ENCODE results near the gene OSER1. TPM values are rescaled to one million over a fixed set of nuclear protein-coding genes. Genes with fewer than 3 reads are reported as not detected.

Gene OSER1
- total and polyA plus RNA-seq, 2 donors = 28.4 to 56.7 TPM

DNA sequence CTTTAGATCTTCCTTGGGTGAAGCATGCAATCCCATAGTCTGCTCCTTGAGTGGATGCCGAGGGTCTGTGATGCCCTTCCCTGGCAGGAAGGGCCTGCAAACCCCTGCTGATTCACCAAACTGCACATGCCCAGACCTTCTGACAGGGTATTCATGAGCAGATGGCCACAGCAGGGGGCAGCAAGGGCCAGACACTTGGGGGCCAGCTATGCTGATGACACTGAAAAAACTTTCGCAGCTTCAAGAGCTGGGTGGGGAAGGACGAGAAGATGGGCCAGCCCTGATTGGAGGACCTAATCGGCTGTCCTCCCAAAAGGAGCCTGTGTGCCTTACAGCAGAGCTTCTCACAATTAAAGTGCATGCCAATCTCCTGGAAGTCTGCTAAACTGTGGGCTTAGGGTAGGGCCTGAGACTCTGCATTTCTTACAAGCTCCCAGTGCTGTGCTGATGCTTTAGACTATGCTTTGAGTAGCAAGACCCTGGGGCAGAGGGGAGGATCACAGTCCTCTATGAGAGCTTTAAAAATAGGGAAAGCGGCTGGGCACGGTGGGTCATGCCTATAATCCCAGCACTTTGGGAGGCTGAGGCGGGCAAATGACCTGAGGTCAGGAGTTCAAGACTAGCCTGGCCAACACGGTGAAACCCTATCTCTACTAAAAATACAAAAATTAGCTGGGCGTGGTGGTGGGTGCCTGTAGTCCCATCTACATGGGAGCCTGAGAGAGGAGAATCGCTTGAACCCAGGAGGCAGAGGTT, 21.3 kb upstream of the OSER1 start:
- H3K27me3 ChIP-seq (ENCODE audit: control insufficient read depth in 2 of 2, insufficient read depth in 1 of 2, low read length in 1 of 2) = peaks cover 0 to 3% of the 10 kb centered on the region in 2 donors
- no peaks in the 10 kb centered on the region for H3K4me1 ChIP-seq (ENCODE audit: control insufficient read depth in 2 of 2, insufficient read depth in 2 of 2, low read length in 2 of 2)
- DNase-seq (ENCODE audit: low read depth in 6 of 9, low spot score in 9 of 9) = no peak
- H3K4me3 ChIP-seq (ENCODE audit: low read length in 2 of 2) = no peak overlapping the region
- no peak overlapping the region for H3K27ac ChIP-seq (ENCODE audit: low read depth in 1 of 2, low read length in 1 of 2)
- peaks cover 0 to 1% of the 10 kb centered on the region in 2 donors for H3K9me3 ChIP-seq (ENCODE audit: control insufficient read depth in 2 of 2, insufficient read depth in 1 of 2, low read length in 1 of 2)
- 86% methylated on average over 10 of the region's 10 CpGs for WGBS
- no peaks in the 10 kb centered on the region for H3K36me3 ChIP-seq (ENCODE audit: control insufficient read depth in 2 of 2, insufficient read depth in 2 of 2, low read length in 1 of 2)

DNA sequence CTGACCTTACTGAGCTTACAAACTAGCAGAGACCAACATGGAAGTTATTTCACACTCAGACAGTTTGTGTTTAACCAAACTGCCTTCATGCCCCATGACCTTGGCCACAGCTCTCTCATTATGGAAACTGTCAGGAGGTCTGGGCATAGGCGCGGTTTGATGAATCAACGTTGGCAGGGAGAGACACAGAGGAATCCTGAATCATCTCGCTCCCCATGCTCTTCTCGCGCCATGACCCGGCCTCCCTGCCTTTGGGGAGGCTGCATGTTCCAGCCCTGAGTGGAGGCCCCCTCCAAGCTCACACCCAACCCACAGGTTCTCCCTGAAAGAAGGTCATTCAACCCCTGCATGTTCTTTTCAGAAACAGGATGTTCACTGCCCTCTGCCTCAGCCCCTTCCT, 20.6 kb upstream of the OSER1 start:
- WGBS = 86% methylated on average over 7 of the region's 7 CpGs
- Histone ChIP-seq H3K27ac (ENCODE audit: low read depth in 1 of 2, low read length in 1 of 2) (no peak overlapping the region), H3K9me3 (ENCODE audit: control insufficient read depth in 2 of 2, insufficient read depth in 1 of 2, low read length in 1 of 2) (peaks cover 0 to 1% of the 10 kb centered on the region in 2 donors), H3K4me1 (ENCODE audit: control insufficient read depth in 2 of 2, insufficient read depth in 2 of 2, low read length in 2 of 2) (no peaks in the 10 kb centered on the region), H3K36me3 (ENCODE audit: control insufficient read depth in 2 of 2, insufficient read depth in 2 of 2, low read length in 1 of 2) (no peaks in the 10 kb centered on the region), H3K4me3 (ENCODE audit: low read length in 2 of 2) (no peak overlapping the region), H3K27me3 (ENCODE audit: control insufficient read depth in 2 of 2, insufficient read depth in 1 of 2, low read length in 1 of 2) (peaks cover 0 to 3% of the 10 kb centered on the region in 2 donors)
- no peak for DNase-seq (ENCODE audit: low read depth in 6 of 9, low spot score in 9 of 9)

DNA sequence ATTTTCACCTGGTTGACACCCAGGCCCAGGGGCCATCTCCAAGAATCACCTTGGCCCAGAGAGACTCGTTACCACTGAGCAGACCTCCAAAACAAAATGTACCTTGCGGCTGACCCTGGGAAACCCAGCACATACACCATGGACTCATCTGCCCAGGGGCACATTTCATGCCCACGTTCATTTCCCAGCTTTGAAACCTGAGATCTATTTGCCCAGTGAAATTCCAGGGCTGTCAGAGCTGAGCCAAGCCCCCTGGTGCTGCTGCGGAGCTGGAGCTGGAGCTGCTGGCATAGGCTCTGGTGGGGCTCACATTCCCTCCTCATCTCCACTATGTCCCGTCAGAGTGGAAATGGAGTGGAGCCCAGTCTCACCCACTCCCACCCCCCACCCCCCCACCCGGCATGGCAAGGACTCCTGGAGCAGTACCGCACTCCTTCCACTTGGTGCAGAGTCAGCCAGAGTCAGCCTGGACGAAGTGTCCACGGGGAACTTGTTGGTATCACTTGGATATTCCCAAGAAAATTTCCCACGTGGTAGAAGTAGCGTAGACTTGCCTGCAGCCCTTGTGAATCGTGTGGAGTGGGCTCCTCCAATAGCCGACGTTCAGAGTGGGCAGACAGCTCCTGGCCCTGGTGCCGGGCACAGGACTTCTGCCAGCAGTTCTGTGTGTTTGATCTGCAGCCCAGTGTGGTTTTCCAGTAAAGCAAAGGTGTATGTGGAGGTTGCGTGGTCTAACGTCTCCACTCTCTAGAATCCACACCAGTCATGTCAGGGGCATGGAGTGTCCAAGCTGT, 18.1 kb upstream of the OSER1 start:
- no peaks in the 10 kb centered on the region for H3K36me3 ChIP-seq (ENCODE audit: control insufficient read depth in 2 of 2, insufficient read depth in 2 of 2, low read length in 1 of 2)
- no peaks in the 10 kb centered on the region for H3K9me3 ChIP-seq (ENCODE audit: control insufficient read depth in 2 of 2, insufficient read depth in 1 of 2, low read length in 1 of 2)
- no peak overlapping the region for H3K4me3 ChIP-seq (ENCODE audit: low read length in 2 of 2)
- H3K27ac ChIP-seq (ENCODE audit: low read depth in 1 of 2, low read length in 1 of 2) = no peak overlapping the region
- no peaks in the 10 kb centered on the region for H3K4me1 ChIP-seq (ENCODE audit: control insufficient read depth in 2 of 2, insufficient read depth in 2 of 2, low read length in 2 of 2)
- WGBS = 91% methylated on average over 17 of the region's 17 CpGs
- H3K27me3 ChIP-seq (ENCODE audit: control insufficient read depth in 2 of 2, insufficient read depth in 1 of 2, low read length in 1 of 2) = peaks cover 0 to 3% of the 10 kb centered on the region in 2 donors
- no peak for DNase-seq (ENCODE audit: low read depth in 6 of 9, low spot score in 9 of 9)

GRCh38 chr20:44224637-44225036, 14.1 kb upstream of the OSER1 start:
- Histone ChIP-seq H3K4me3 (ENCODE audit: low read length in 2 of 2) (no peak overlapping the region), H3K36me3 (ENCODE audit: control insufficient read depth in 2 of 2, insufficient read depth in 2 of 2, low read length in 1 of 2) (no peaks in the 10 kb centered on the region), H3K27me3 (ENCODE audit: control insufficient read depth in 2 of 2, insufficient read depth in 1 of 2, low read length in 1 of 2) (no peaks in the 10 kb centered on the region), H3K27ac (ENCODE audit: low read depth in 1 of 2, low read length in 1 of 2) (no peak overlapping the region), H3K9me3 (ENCODE audit: control insufficient read depth in 2 of 2, insufficient read depth in 1 of 2, low read length in 1 of 2) (no peaks in the 10 kb centered on the region), H3K4me1 (ENCODE audit: control insufficient read depth in 2 of 2, insufficient read depth in 2 of 2, low read length in 2 of 2) (peaks cover 2 to 10% of the 10 kb centered on the region in 2 donors)
- no peak for DNase-seq (ENCODE audit: low read depth in 6 of 9, low spot score in 9 of 9)
- 93% methylated on average over 5 of the region's 5 CpGs for WGBS

DNA sequence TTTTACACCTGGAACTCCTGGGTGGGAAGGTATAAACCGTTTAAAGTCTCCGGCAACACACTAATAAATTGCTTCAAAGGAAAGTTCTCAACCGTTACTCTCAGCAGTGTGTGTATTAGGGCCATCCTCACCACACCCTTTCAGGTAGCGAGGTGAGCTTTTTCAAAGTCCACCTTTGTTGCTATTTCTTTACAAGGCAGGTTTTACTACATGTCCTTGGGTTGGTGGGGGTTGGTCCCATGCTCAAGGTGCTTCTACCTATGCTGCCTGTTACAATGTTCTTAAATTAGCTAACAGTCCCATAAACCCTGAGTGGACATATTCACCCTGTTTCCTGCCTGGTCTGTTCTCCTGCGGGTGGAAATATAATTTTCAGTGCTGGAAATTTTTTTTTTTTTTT, 13.2 kb upstream of the OSER1 start:
- Histone ChIP-seq H3K36me3 (ENCODE audit: control insufficient read depth in 2 of 2, insufficient read depth in 2 of 2, low read length in 1 of 2) (no peaks in the 10 kb centered on the region), H3K4me1 (ENCODE audit: control insufficient read depth in 2 of 2, insufficient read depth in 2 of 2, low read length in 2 of 2) (peaks cover 9 to 19% of the 10 kb centered on the region in 2 donors), H3K27me3 (ENCODE audit: control insufficient read depth in 2 of 2, insufficient read depth in 1 of 2, low read length in 1 of 2) (no peaks in the 10 kb centered on the region), H3K4me3 (ENCODE audit: low read length in 2 of 2) (no peak overlapping the region), H3K27ac (ENCODE audit: low read depth in 1 of 2, low read length in 1 of 2) (no peak overlapping the region), H3K9me3 (ENCODE audit: control insufficient read depth in 2 of 2, insufficient read depth in 1 of 2, low read length in 1 of 2) (no peaks in the 10 kb centered on the region)
- WGBS = 96% methylated on average over 5 of the region's 5 CpGs
- no peak for DNase-seq (ENCODE audit: low read depth in 6 of 9, low spot score in 9 of 9)

DNA sequence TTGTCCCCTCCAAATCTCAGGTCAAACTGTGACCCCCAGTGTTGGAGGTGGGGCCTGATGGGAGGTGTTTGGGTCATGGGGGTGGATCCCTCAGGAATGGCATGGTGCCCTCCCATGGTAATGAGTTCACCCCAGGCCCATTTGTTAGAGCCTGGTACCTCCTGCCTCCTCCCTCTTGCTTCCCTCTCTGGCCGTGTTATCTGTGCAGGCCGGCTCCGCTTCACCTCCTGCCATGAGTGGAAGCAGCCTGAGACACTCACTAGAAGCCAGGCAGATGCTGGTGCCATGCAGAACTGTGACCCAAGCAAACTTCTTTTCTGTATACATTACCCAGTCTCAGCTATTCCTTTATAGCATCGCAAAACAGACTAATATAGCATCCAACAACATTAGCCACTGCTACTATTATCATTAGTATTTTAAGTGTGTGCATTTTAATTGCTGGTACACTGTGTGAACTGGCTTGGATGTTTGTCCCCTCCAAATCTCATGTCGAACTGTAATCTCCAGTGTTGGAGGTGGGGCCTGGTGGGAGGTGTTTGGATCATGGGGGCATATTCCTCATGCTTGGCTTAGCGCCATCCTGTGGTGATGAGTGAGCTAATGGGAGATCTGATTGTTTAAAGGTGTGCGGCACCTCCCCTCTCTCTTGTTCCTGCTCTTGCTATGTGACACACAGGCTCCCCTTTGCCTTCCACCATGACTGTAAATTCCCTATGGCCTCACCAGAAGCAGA, 12.2 kb upstream of the OSER1 start:
- WGBS = 95% methylated on average over 7 of the region's 7 CpGs
- no peak for DNase-seq (ENCODE audit: low read depth in 6 of 9, low spot score in 9 of 9)
- no peaks in the 10 kb centered on the region for H3K36me3 ChIP-seq (ENCODE audit: control insufficient read depth in 2 of 2, insufficient read depth in 2 of 2, low read length in 1 of 2)

DNA sequence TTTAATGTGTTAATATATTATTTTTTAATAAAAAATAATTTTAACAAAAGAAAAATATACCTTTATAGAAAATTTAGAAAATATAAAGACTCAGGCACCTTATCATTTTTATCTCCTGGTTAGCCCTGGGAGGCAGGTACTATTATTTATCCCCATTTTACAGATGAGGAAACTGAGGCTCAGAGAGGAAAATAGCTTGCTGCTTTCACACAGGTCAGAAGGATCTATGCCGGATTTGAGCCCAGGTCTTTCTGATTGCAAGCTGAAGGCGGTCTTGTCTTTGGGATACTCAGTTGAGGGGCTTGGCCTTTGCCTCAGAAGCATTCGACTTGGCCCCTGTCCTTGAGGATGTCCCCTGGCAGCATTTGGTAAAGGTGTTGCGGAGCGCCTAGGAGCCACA, 11.5 kb upstream of the OSER1 start:
- Histone ChIP-seq H3K4me1 (ENCODE audit: control insufficient read depth in 2 of 2, insufficient read depth in 2 of 2, low read length in 2 of 2) (peaks cover 20 to 35% of the 10 kb centered on the region in 2 donors), H3K27ac (ENCODE audit: low read depth in 1 of 2, low read length in 1 of 2) (no peak overlapping the region), H3K36me3 (ENCODE audit: control insufficient read depth in 2 of 2, insufficient read depth in 2 of 2, low read length in 1 of 2) (no peaks in the 10 kb centered on the region), H3K9me3 (ENCODE audit: control insufficient read depth in 2 of 2, insufficient read depth in 1 of 2, low read length in 1 of 2) (no peaks in the 10 kb centered on the region), H3K27me3 (ENCODE audit: control insufficient read depth in 2 of 2, insufficient read depth in 1 of 2, low read length in 1 of 2) (no peaks in the 10 kb centered on the region), H3K4me3 (ENCODE audit: low read length in 2 of 2) (no peak overlapping the region)
- DNase-seq (ENCODE audit: low read depth in 6 of 9, low spot score in 9 of 9) = no peak
- WGBS = 98% methylated on average over 5 of the region's 5 CpGs

More for the DNA sequence above, 12.2 kb upstream of the OSER1 start:
- H3K9me3 ChIP-seq (ENCODE audit: control insufficient read depth in 2 of 2, insufficient read depth in 1 of 2, low read length in 1 of 2) = no peaks in the 10 kb centered on the region
- H3K4me1 ChIP-seq (ENCODE audit: control insufficient read depth in 2 of 2, insufficient read depth in 2 of 2, low read length in 2 of 2) = peaks cover 15 to 27% of the 10 kb centered on the region in 2 donors
- H3K27ac ChIP-seq (ENCODE audit: low read depth in 1 of 2, low read length in 1 of 2) = no peak overlapping the region
- no peaks in the 10 kb centered on the region for H3K27me3 ChIP-seq (ENCODE audit: control insufficient read depth in 2 of 2, insufficient read depth in 1 of 2, low read length in 1 of 2)
- H3K4me3 ChIP-seq (ENCODE audit: low read length in 2 of 2) = no peak overlapping the region

- 97% methylated on average over 3 of the region's 3 CpGs for WGBS
- Histone ChIP-seq H3K9me3 (ENCODE audit: control insufficient read depth in 2 of 2, insufficient read depth in 1 of 2, low read length in 1 of 2) (no peaks in the 10 kb centered on the region), H3K4me1 (ENCODE audit: control insufficient read depth in 2 of 2, insufficient read depth in 2 of 2, low read length in 2 of 2) (peaks cover 20 to 37% of the 10 kb centered on the region in 2 donors), H3K36me3 (ENCODE audit: control insufficient read depth in 2 of 2, insufficient read depth in 2 of 2, low read length in 1 of 2) (no peaks in the 10 kb centered on the region), H3K27me3 (ENCODE audit: control insufficient read depth in 2 of 2, insufficient read depth in 1 of 2, low read length in 1 of 2) (no peaks in the 10 kb centered on the region), H3K4me3 (ENCODE audit: low read length in 2 of 2) (no peak overlapping the region), H3K27ac (ENCODE audit: low read depth in 1 of 2, low read length in 1 of 2) (no peak overlapping the region)
- DNase-seq (ENCODE audit: low read depth in 6 of 9, low spot score in 9 of 9) = no peak
Measured at GRCh38 chr20:44221368-44221954, 10.9 kb upstream of the OSER1 start.

Data from thymus (tissue), 11 donors.